GM18909 (cell line): ENCODE measurements around the gene LRRC8C.
"Not testable (repeated sequence)": the region's sequence is repeated elsewhere in the genome, so short reads cannot be mapped to it uniquely, and the experiment has no call there.

Experiments used
- ATAC-seq: cut with Tn5 transposase; IDR thresholded peaks from one replicate; pipeline ENCODE4 v1.9.1; 2021; ENCODE audit warnings: mild to moderate bottlenecking; ENCODE audit not compliant: unreplicated experiment, poor library complexity

LRRC8C gene

GRCh38 chr1:89701746-89702241 is 68.9 kb downstream of the LRRC8C start:
- no peak for ATAC-seq

- no peak for ATAC-seq
Observed at GRCh38 chr1:89702520-89703045, 69.7 kb downstream of the LRRC8C start.

DNA sequence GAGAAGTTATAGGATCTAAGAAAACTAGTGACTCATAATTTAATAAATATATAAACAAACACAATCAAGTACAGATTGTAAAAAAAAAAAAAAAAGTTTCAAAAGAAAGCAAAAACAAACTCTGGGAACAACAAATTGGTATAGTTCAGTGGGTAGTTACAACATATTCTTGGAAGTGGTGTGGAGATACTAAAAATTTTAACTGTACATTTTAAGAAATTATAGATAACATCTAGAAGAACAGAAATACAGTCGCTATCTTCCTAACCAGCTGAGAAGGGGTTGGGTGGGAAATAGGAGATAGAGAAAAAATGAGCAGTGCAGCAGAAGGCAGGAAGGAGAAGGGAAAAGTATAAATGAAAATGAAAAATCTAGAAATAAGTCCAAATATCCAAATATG is 70.5 kb downstream of the LRRC8C start:
- ATAC-seq: no peak

DNA sequence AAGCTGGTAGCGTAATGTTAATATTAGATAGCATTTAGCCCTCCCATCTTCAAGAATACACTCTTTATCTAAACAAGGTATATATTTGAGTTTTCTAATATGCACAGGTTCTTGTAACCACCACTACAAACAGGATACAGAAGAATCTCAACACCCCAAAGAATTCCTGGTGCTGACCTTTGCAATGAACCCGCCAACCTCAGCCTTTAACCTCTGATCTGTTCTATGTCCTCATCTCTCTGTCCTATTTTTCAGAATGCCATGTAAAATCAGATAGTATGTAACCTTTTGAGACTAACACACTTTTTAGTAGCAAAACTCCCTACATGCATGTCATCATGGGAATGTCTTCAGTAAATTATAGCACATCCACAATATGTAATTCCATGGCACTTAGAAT is 71.1 kb downstream of the LRRC8C start:
- ATAC-seq: no peak

- not testable (repeated sequence) for ATAC-seq
Observed at GRCh38 chr1:89704885-89705284, 72.0 kb downstream of the LRRC8C start.

DNA sequence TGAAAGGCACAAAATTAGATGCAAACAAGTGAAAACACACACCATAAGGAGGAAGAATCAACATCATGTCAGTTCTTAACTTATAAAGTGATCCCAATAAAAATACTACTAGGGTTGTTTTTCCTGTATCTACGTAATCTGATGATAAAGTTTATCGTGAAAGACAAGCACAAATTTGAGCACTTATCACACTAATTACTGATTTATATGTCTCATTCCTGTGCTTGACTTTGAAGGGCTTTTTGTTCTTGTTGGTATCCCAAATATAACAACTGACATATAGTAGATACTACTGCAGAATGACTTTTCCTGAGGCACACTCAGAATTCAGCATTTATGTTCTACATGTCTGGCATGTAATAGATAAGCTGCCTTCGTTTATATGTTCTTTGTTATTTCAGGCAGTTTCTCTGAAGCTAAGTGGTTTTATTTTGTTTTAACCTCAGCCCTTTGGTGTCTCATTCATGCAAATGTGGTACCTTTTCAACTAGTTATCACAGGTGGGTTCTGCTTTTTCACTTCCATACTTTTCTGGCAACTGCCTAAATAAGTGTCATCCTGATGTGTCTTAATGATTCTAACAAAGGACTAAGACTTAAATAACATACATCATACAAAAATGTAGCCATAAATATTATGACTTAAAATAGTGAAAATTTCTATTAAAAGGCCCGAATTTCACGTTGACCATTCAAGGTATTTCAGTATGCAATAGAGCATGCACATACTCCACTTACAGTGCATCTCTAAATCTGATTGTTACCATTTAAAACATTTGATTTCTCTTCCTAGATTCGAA is 73.2 kb downstream of the LRRC8C start:
- ATAC-seq: no peak

GRCh38 chr1:89706700-89707012 is 73.7 kb downstream of the LRRC8C start:
- no peak for ATAC-seq

DNA sequence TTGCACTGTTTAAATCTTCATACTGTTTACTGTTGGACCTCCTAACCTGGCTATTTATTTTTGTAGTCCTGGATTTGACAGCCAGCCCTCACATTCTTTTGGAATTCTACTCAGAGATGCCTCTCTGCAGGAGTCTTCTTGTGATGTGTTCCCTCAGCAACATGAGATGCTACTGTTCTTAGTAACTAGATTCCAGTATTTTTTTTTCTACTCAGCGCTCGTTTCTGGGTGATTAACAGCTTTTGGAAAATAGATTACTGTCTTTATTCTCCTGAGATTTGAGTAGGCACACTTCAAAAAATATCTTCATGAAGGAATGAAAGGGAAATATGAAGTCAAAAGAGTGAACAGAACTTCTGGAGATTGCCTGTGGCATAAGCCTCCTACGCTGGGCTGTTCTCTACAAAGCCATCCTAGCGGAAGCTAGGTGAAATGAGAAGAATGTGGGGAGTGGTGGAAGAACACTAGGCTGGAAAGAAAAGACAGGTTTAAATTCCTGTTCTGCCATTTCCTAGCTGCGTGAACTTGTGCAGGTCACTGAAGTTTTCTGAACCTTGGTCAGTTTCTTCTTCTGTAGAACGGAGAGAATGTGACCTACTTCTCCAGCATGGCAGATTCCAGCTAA is 75.9 kb downstream of the LRRC8C start:
- no peak for ATAC-seq

GRCh38 chr1:89710498-89711139 is 77.7 kb downstream of the LRRC8C start:
- no peak for ATAC-seq

- no peak for ATAC-seq
Observed at GRCh38 chr1:89711140-89711778, 78.3 kb downstream of the LRRC8C start.

DNA sequence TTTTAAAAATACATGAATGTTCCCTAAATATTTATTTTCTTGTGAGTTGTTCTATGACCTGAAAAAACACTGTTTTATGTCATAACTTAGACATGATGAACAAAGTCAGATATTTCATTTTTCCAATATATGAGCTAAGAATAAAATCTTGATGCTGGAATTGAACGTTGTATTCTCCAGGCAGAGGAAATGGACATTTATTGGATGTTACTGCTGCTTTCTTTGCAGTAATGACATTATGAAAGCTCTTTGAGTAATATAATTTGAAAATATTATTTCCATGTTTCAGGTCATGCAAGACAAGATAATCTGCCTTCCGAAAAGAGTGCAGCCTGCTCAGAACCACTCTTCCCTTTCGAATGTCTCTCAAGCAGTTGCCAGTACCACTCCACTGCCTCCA is 79.5 kb downstream of the LRRC8C start:
- no peak for ATAC-seq

GRCh38 chr1:89715677-89716076 is 82.8 kb downstream of the LRRC8C start:
- no peak for ATAC-seq

DNA sequence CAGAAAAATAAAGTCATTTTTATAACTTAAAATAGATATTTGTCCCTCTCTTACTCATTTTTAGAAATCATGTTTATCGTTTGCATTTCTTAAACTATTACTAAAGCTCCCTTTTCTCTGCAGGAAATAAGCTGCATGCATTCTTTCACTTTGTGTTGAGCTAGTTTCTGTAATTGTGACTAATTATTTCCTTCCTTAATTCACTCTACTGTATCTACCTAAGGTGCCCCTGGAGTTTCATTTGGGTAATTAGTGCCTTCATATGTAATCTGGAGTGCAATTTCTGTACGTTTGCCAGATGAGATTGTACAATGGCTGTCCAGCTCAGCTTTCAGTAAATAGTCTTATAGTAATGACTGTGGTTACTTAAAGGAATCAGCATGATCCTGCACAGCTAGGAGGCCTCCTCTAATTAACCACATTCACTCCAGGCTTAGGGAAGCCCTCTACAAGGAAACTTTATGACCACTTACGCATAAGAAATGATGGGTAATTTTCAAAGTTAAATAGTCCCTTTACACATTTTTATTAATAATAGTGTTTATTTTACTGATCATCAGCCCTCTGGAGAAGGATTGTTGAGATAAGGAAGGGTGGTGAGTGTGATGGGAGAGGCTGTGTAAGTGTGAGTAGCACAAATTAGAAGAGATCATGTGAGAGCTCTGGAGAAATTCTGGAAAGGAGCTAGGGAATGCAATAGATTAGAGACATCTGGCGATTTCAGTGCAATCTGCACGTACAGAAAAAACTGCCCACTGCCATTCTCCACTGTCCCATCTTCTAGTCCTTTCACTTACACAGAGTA is 86.8 kb downstream of the LRRC8C start:
- ATAC-seq: peak; percentile 91

GRCh38 chr1:89720839-89721238 is 87.9 kb downstream of the LRRC8C start:
- ATAC-seq: no peak

DNA sequence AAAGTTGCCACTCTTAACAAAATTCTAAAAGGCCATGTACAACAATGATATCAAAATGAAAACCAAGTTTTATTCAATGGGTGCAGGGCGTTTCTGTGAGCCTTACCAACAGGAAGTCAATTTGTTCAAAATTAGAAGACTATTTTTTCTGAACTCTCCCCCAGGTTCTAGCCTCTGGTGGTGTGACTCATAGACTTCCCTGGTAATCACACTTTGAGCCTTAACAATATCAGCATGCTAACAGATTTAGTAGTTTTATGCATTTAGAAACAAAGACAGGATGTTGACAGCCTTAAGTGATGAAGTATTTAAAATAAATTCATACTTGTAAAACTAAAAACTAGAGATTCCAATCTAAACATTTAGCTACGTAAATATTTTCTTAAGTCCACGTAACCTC is 88.4 kb downstream of the LRRC8C start:
- ATAC-seq: no peak

- no peak for ATAC-seq
Observed at GRCh38 chr1:89723144-89723543, 90.2 kb downstream of the LRRC8C start.

- ATAC-seq: no peak
Observed at GRCh38 chr1:89723863-89724262, 90.9 kb downstream of the LRRC8C start.

GRCh38 chr1:89724369-89725010 is 91.6 kb downstream of the LRRC8C start:
- ATAC-seq: peak; percentile 82

- no peak for ATAC-seq
Observed at GRCh38 chr1:89725011-89725370, 92.1 kb downstream of the LRRC8C start.

DNA sequence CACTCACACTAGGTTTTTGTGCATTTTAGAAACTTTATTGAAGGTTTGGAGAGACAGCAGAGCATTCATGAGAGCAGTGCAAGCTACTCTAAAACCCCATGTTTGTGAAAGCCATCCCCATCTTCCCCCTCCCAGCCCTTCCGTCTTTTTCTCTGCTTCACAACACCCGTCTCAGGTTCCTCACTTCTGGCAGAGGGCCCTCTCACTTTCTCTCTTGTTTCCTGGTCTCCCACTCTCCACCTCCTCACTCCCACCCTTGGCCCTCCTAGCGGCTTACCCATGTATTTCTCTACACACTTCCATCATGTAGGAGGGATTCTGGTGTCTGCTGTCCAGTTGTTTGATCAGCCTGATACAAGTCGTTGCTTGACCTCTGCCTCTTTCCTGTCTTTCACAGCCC is 92.7 kb downstream of the LRRC8C start:
- ATAC-seq: no peak
